WTC11 (cell line): ENCODE measurements around the gene WDR12. TPM values are rescaled to one million over a fixed set of nuclear protein-coding genes. Genes with fewer than 3 reads are reported as not detected.
A peak's percentile ranks its signal among the peaks of the same experiment; 100 is the strongest.

Source experiments
- ATAC-seq: fragments of 200-7000 bp; cut with Tn5 transposase; 2 replicates; pipeline ENCODE4 v1.10.0; 2021; ENCODE audit warnings: mild to moderate bottlenecking, moderate library complexity
- CTCF ChIA-PET: fragments of 300-600 bp; sonication (Branson Sonifier 250); formaldehyde crosslinking; loops from one replicate; lab custom pipeline; 2021; ENCODE audit warnings: antibody characterized with exemption; lab: Charles Lee
- POLR2A ChIA-PET: fragments of 350-600 bp; sonication (Branson Sonifier 250); formaldehyde crosslinking; loops from one replicate; lab custom pipeline; 2021; ENCODE audit warnings: antibody characterized with exemption; lab: Charles Lee
- DNase-seq: peaks from one replicate; pipeline ENCODE4 v3.0.0; 2021; ENCODE audit warnings: low spot score
- H3K27ac Mint-ChIP-seq: 2 replicates; pipeline ENCODE4 v1.8.0; 2021; ENCODE audit warnings: mixed read lengths
- H3K27me3 Mint-ChIP-seq: 2 replicates; pipeline ENCODE4 v1.8.0; 2021; ENCODE audit warnings: low read depth, mild to moderate bottlenecking, moderate library complexity, mixed read lengths
- H3K36me3 Mint-ChIP-seq: 2 replicates; pipeline ENCODE4 v1.8.0; 2021; ENCODE audit warnings: mixed read lengths
- H3K4me1 Mint-ChIP-seq: 2 replicates; pipeline ENCODE4 v1.8.0; 2022; ENCODE audit warnings: mixed read lengths
- H3K4me3 Mint-ChIP-seq: 2 replicates; pipeline ENCODE4 v1.8.0; 2021; ENCODE audit warnings: mild to moderate bottlenecking, moderate library complexity, mixed read lengths
- H3K9me3 Mint-ChIP-seq: 2 replicates; pipeline ENCODE4 v1.8.0; 2021; ENCODE audit warnings: mixed read lengths
- FOXK1 ChIP-seq: sonication (generic); formaldehyde crosslinking; IDR thresholded peaks from 2 replicates; pipeline ENCODE4 v1.8.0; 2022; ENCODE audit warnings: mild to moderate bottlenecking, moderate library complexity, missing genetic modification reagents
- NFATC4 ChIP-seq: fragments of 250-450 bp; sonication (Bioruptor Pico); IDR thresholded peaks from 2 replicates; pipeline ENCODE4 v1.9.0; 2021; ENCODE audit warnings: mild to moderate bottlenecking
- NFE2L1 ChIP-seq: sonication (generic); formaldehyde crosslinking; IDR thresholded peaks from 2 replicates; pipeline ENCODE4 v1.8.1; 2023; ENCODE audit warnings: missing genetic modification reagents
- NR2C2 ChIP-seq: sonication (generic); formaldehyde crosslinking; IDR thresholded peaks from 2 replicates; pipeline ENCODE4 v1.8.0; 2022; ENCODE audit warnings: mild to moderate bottlenecking, missing genetic modification reagents
- RELA ChIP-seq: sonication (generic); formaldehyde crosslinking; IDR thresholded peaks from 2 replicates; pipeline ENCODE4 v1.8.1; 2022; ENCODE audit warnings: missing genetic modification reagents, mild to moderate bottlenecking, borderline replicate concordance
- SMAD4 ChIP-seq: sonication (generic); formaldehyde crosslinking; IDR thresholded peaks from 2 replicates; pipeline ENCODE4 v1.8.0; 2022; ENCODE audit warnings: mild to moderate bottlenecking, missing genetic modification reagents
- SP1 ChIP-seq: sonication (generic); formaldehyde crosslinking; conservative IDR thresholded peaks from 2 replicates; pipeline ENCODE4 v1.8.1; 2022; ENCODE audit warnings: missing genetic modification reagents
- ZNF138 ChIP-seq: sonication (generic); formaldehyde crosslinking; conservative IDR thresholded peaks from 2 replicates; pipeline ENCODE4 v1.8.1; 2022; ENCODE audit warnings: mild to moderate bottlenecking, moderate library complexity, missing genetic modification reagents
- total RNA-seq: library from RNA; stranded (reverse); gene quantifications from 3 replicates; pipeline ENCODE4 v1.2.3, GENCODE V29; 2021
- TF ChIP-seq, protein P1 (sequence below): sonication (generic); formaldehyde crosslinking; IDR thresholded peaks from 2 replicates; pipeline ENCODE4 v1.8.1; 2023; ENCODE audit warnings: mild to moderate bottlenecking, missing genetic modification reagents, moderate library complexity
- TF ChIP-seq, protein P2 (sequence below): sonication (generic); formaldehyde crosslinking; IDR thresholded peaks from 2 replicates; pipeline ENCODE4 v1.8.1; 2022; ENCODE audit warnings: low read depth, mild to moderate bottlenecking, moderate library complexity, missing genetic modification reagents, borderline replicate concordance
- TF ChIP-seq, protein P3 (sequence below): sonication (generic); formaldehyde crosslinking; IDR thresholded peaks from 2 replicates; pipeline ENCODE4 v1.8.0; 2023; ENCODE audit warnings: mild to moderate bottlenecking, missing genetic modification reagents
- TF ChIP-seq, protein P4 (sequence below): sonication (generic); formaldehyde crosslinking; IDR thresholded peaks from 2 replicates; pipeline ENCODE4 v1.8.1; 2023; ENCODE audit warnings: mild to moderate bottlenecking, missing genetic modification reagents
- TF ChIP-seq, protein P5 (sequence below): sonication (generic); formaldehyde crosslinking; IDR thresholded peaks from 2 replicates; pipeline ENCODE4 v1.8.1; 2023; ENCODE audit warnings: mild to moderate bottlenecking, missing genetic modification reagents
- TF ChIP-seq, protein P6 (sequence below): fragments of 250-450 bp; sonication (Bioruptor Pico); IDR thresholded peaks from 2 replicates; pipeline ENCODE4 v1.9.0; 2021; ENCODE audit warnings: moderate library complexity, mild to moderate bottlenecking, inconsistent platforms, borderline replicate concordance
- TF ChIP-seq, protein P7 (sequence below): sonication (generic); formaldehyde crosslinking; conservative IDR thresholded peaks from 2 replicates; pipeline ENCODE4 v1.8.1; 2022; ENCODE audit warnings: mild to moderate bottlenecking, missing genetic modification reagents
- TF ChIP-seq, protein P8 (sequence below): fragments of 250-450 bp; sonication (Bioruptor Pico); IDR thresholded peaks from 2 replicates; pipeline ENCODE4 v2.1.2; 2022; ENCODE audit warnings: mild to moderate bottlenecking, moderate library complexity
- TF ChIP-seq, protein P9 (sequence below): sonication (generic); formaldehyde crosslinking; IDR thresholded peaks from 2 replicates; pipeline ENCODE4 v1.8.0; 2022; ENCODE audit warnings: mild to moderate bottlenecking, missing genetic modification reagents
- TF ChIP-seq, protein P10 (sequence below): fragments of 250-450 bp; sonication (Bioruptor Pico); IDR thresholded peaks from 2 replicates; pipeline ENCODE4 v1.9.0; 2021; ENCODE audit warnings: mild to moderate bottlenecking
- TF ChIP-seq, protein P11 (sequence below): sonication (generic); formaldehyde crosslinking; IDR thresholded peaks from 2 replicates; pipeline ENCODE4 v1.8.1; 2023; ENCODE audit warnings: mild to moderate bottlenecking, missing genetic modification reagents, borderline replicate concordance

The WDR12 gene
- total RNA-seq, 1 experiment from 2014 or later: 144 TPM

DNA sequence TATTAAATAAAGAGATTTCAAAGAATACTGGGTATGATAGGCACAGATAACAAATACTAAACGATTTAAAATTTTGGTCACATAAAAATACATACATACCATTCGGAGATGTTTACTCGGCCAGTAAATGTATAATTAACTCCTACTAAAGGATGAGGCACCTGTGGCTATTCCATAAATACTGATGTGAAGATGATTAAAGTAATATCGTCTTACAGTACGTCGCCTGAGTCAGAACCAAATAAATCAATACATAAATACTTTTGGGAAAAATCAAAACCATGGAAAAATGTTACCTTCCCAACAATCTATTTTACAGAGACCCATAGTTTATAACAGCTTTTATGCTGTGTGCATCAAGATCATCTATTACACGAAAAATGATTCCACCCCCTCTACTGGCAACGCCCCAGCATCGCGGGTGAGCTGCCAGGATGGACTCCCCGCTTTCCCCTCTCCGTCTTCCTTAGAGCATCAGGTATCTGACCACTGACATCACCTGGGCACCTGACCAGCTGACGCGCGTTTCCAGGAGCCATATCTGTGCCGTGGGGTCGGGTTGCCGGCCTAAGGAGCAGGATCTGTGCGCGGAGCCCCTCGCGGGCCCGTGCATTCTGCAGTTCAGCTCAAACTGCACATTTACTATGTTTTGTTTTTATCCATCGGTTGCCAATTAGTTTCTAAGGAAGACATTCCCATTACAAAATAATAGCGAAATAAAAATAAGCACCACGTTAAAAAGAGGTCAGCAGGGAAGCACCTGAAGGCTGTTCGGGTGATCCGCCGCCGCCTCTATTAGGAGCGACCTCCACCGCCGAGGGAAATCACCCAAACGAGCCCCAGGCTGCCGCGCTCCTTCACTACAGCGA is 40.8 kb downstream of the WDR12 start:
- Mint-ChIP-seq H3K27me3 (peaks cover 10% of the 10 kb centered on the region), H3K4me3 (peak overlapping the region; percentile 91), H3K9me3 (no peaks in the 10 kb centered on the region), H3K27ac (peak overlapping the region; percentile 91), H3K36me3 (no peaks in the 10 kb centered on the region), H3K4me1 (peaks cover 14% of the 10 kb centered on the region)
- ATAC-seq (peak; percentile 91), DNase-seq (peak; percentile 79)
- ChIA-PET POLR2A (interaction anchor here (0.6 to 2.0 kb wide), 2 partner anchors 236 to 297 kb away, joined by 3 to 9 read pairs; partner anchors contain the start of gene FAM117B), CTCF (interaction anchor here (0.6 to 1.2 kb wide), 7 partner anchors 15 to 303 kb away, joined by 3 to 4 read pairs (median 4); no protein-coding TSS in a partner anchor)
- TF ChIP-seq, protein P1, sequence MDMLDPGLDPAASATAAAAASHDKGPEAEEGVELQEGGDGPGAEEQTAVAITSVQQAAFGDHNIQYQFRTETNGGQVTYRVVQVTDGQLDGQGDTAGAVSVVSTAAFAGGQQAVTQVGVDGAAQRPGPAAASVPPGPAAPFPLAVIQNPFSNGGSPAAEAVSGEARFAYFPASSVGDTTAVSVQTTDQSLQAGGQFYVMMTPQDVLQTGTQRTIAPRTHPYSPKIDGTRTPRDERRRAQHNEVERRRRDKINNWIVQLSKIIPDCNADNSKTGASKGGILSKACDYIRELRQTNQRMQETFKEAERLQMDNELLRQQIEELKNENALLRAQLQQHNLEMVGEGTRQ (CRISPR knock-in tag): peak; percentile 90
- TF ChIP-seq, protein P2, sequence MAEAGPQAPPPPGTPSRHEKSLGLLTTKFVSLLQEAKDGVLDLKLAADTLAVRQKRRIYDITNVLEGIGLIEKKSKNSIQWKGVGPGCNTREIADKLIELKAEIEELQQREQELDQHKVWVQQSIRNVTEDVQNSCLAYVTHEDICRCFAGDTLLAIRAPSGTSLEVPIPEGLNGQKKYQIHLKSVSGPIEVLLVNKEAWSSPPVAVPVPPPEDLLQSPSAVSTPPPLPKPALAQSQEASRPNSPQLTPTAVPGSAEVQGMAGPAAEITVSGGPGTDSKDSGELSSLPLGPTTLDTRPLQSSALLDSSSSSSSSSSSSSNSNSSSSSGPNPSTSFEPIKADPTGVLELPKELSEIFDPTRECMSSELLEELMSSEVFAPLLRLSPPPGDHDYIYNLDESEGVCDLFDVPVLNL (CRISPR knock-in tag): no peak
- TF ChIP-seq FOXK1 (CRISPR knock-in tag) (no peak), ZNF138 (CRISPR knock-in tag) (no peak), NR2C2 (CRISPR knock-in tag) (no peak), RELA (no peak), SMAD4 (CRISPR knock-in tag) (no peak), SP1 (CRISPR knock-in tag) (no peak), NFATC4 (CRISPR knock-in tag) (no peak), NFE2L1 (CRISPR knock-in tag) (no peak)
- TF ChIP-seq, protein P3, sequence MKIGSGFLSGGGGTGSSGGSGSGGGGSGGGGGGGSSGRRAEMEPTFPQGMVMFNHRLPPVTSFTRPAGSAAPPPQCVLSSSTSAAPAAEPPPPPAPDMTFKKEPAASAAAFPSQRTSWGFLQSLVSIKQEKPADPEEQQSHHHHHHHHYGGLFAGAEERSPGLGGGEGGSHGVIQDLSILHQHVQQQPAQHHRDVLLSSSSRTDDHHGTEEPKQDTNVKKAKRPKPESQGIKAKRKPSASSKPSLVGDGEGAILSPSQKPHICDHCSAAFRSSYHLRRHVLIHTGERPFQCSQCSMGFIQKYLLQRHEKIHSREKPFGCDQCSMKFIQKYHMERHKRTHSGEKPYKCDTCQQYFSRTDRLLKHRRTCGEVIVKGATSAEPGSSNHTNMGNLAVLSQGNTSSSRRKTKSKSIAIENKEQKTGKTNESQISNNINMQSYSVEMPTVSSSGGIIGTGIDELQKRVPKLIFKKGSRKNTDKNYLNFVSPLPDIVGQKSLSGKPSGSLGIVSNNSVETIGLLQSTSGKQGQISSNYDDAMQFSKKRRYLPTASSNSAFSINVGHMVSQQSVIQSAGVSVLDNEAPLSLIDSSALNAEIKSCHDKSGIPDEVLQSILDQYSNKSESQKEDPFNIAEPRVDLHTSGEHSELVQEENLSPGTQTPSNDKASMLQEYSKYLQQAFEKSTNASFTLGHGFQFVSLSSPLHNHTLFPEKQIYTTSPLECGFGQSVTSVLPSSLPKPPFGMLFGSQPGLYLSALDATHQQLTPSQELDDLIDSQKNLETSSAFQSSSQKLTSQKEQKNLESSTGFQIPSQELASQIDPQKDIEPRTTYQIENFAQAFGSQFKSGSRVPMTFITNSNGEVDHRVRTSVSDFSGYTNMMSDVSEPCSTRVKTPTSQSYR (CRISPR knock-in tag): no peak
- TF ChIP-seq, protein P4, sequence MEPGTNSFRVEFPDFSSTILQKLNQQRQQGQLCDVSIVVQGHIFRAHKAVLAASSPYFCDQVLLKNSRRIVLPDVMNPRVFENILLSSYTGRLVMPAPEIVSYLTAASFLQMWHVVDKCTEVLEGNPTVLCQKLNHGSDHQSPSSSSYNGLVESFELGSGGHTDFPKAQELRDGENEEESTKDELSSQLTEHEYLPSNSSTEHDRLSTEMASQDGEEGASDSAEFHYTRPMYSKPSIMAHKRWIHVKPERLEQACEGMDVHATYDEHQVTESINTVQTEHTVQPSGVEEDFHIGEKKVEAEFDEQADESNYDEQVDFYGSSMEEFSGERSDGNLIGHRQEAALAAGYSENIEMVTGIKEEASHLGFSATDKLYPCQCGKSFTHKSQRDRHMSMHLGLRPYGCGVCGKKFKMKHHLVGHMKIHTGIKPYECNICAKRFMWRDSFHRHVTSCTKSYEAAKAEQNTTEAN (CRISPR knock-in tag): no peak
- TF ChIP-seq, protein P5, sequence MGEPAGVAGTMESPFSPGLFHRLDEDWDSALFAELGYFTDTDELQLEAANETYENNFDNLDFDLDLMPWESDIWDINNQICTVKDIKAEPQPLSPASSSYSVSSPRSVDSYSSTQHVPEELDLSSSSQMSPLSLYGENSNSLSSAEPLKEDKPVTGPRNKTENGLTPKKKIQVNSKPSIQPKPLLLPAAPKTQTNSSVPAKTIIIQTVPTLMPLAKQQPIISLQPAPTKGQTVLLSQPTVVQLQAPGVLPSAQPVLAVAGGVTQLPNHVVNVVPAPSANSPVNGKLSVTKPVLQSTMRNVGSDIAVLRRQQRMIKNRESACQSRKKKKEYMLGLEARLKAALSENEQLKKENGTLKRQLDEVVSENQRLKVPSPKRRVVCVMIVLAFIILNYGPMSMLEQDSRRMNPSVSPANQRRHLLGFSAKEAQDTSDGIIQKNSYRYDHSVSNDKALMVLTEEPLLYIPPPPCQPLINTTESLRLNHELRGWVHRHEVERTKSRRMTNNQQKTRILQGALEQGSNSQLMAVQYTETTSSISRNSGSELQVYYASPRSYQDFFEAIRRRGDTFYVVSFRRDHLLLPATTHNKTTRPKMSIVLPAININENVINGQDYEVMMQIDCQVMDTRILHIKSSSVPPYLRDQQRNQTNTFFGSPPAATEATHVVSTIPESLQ (CRISPR knock-in tag): no peak
- TF ChIP-seq, protein P6, sequence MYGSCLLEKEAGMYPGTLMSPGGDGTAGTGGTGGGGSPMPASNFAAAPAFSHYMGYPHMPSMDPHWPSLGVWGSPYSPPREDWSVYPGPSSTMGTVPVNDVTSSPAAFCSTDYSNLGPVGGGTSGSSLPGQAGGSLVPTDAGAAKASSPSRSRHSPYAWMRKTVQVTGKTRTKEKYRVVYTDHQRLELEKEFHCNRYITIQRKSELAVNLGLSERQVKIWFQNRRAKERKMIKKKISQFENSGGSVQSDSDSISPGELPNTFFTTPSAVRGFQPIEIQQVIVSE: no peak
- TF ChIP-seq, protein P7, sequence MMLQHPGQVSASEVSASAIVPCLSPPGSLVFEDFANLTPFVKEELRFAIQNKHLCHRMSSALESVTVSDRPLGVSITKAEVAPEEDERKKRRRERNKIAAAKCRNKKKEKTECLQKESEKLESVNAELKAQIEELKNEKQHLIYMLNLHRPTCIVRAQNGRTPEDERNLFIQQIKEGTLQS: no peak
- TF ChIP-seq, protein P8, sequence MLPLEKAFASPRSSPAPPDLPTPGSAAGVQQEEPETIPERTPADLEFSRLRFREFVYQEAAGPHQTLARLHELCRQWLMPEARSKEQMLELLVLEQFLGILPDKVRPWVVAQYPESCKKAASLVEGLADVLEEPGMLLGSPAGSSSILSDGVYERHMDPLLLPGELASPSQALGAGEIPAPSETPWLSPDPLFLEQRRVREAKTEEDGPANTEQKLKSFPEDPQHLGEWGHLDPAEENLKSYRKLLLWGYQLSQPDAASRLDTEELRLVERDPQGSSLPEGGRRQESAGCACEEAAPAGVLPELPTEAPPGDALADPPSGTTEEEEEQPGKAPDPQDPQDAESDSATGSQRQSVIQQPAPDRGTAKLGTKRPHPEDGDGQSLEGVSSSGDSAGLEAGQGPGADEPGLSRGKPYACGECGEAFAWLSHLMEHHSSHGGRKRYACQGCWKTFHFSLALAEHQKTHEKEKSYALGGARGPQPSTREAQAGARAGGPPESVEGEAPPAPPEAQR (CRISPR knock-in tag): no peak
- TF ChIP-seq, protein P9, sequence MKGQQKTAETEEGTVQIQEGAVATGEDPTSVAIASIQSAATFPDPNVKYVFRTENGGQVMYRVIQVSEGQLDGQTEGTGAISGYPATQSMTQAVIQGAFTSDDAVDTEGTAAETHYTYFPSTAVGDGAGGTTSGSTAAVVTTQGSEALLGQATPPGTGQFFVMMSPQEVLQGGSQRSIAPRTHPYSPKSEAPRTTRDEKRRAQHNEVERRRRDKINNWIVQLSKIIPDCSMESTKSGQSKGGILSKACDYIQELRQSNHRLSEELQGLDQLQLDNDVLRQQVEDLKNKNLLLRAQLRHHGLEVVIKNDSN (CRISPR knock-in tag): peak; percentile 90
- TF ChIP-seq, protein P10, sequence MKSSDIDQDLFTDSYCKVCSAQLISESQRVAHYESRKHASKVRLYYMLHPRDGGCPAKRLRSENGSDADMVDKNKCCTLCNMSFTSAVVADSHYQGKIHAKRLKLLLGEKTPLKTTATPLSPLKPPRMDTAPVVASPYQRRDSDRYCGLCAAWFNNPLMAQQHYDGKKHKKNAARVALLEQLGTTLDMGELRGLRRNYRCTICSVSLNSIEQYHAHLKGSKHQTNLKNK (CRISPR knock-in tag): no peak
- TF ChIP-seq, protein P11, sequence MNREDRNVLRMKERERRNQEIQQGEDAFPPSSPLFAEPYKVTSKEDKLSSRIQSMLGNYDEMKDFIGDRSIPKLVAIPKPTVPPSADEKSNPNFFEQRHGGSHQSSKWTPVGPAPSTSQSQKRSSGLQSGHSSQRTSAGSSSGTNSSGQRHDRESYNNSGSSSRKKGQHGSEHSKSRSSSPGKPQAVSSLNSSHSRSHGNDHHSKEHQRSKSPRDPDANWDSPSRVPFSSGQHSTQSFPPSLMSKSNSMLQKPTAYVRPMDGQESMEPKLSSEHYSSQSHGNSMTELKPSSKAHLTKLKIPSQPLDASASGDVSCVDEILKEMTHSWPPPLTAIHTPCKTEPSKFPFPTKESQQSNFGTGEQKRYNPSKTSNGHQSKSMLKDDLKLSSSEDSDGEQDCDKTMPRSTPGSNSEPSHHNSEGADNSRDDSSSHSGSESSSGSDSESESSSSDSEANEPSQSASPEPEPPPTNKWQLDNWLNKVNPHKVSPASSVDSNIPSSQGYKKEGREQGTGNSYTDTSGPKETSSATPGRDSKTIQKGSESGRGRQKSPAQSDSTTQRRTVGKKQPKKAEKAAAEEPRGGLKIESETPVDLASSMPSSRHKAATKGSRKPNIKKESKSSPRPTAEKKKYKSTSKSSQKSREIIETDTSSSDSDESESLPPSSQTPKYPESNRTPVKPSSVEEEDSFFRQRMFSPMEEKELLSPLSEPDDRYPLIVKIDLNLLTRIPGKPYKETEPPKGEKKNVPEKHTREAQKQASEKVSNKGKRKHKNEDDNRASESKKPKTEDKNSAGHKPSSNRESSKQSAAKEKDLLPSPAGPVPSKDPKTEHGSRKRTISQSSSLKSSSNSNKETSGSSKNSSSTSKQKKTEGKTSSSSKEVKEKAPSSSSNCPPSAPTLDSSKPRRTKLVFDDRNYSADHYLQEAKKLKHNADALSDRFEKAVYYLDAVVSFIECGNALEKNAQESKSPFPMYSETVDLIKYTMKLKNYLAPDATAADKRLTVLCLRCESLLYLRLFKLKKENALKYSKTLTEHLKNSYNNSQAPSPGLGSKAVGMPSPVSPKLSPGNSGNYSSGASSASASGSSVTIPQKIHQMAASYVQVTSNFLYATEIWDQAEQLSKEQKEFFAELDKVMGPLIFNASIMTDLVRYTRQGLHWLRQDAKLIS: no peak
